HUES64 (cell line): Measurements from ENCODE around the gene DTHD1.

ENCODE experiments used
- H3K27ac ChIP-seq: 2 replicates; pipeline ENCODE4 v1.7.0; 2013; ENCODE audit warnings: low read depth, low read length, inconsistent platforms
- H3K27me3 ChIP-seq: 2 replicates; pipeline ENCODE4 v1.6.1; 2013; ENCODE audit warnings: mild to moderate bottlenecking, low read length; ENCODE audit not compliant: insufficient read depth
- H3K36me3 ChIP-seq: 2 replicates; pipeline ENCODE4 v1.6.1; 2013; ENCODE audit warnings: mild to moderate bottlenecking, low read length; ENCODE audit not compliant: insufficient read depth
- H3K4me1 ChIP-seq: 2 replicates; pipeline ENCODE4 v1.6.1; 2013; ENCODE audit warnings: mild to moderate bottlenecking, low read length, moderate library complexity; ENCODE audit not compliant: insufficient read depth
- H3K4me3 ChIP-seq: 2 replicates; pipeline ENCODE4 v1.5.1; 2013; ENCODE audit warnings: mild to moderate bottlenecking, low read length, moderate library complexity
- H3K9ac ChIP-seq: 2 replicates; pipeline ENCODE4 v1.6.1; 2013; ENCODE audit warnings: mild to moderate bottlenecking, low read depth, low read length
- H3K9me3 ChIP-seq: 2 replicates; pipeline ENCODE4 v1.6.1; 2013; ENCODE audit warnings: low read depth, low read length; ENCODE audit not compliant: insufficient read depth
- WGBS: fragments of 150-250, 120-280 bp; methylation state at CpG from one replicate; pipeline ENCODE4 v1.1.7; 2013; ENCODE audit warnings: missing lambda C conversion rate; 5-methylcytosine and 5-hydroxymethylcytosine counted together

DTHD1 gene

GRCh38 chr4:36249610-36250009 is 31.8 kb upstream of the DTHD1 start:
- Histone ChIP-seq H3K27me3 (peaks cover 11% of the 10 kb centered on the region), H3K9ac (no peak overlapping the region)

DNA sequence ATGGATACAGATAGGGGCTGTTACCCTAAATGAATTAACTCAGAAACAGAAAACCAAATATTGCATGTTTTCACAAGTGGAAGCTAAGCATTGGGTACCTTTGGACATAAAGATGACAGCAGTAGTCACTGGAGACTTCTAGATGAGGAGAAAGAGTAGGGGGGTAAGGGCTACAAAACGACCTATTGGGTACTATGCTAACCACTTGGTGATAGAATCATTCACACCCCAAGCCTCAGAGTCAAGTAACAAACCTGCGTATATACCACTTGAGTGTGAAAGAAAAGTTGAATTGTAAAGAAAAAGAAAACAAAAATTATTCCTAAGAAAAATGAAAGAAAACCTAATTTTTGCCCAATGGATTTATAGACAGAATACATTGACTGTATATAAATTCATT is 29.4 kb upstream of the DTHD1 start:
- H3K9ac ChIP-seq, result no peak overlapping the region
- no peaks in the 10 kb centered on the region for H3K9me3 ChIP-seq
- H3K4me3 ChIP-seq, result no peak overlapping the region
- WGBS, result 80% methylated on average over 1 of the region's 2 CpGs
- H3K27ac ChIP-seq, result no peak overlapping the region
- no peaks in the 10 kb centered on the region for H3K27me3 ChIP-seq
- no peaks in the 10 kb centered on the region for H3K4me1 ChIP-seq
- no peaks in the 10 kb centered on the region for H3K36me3 ChIP-seq

More at GRCh38 chr4:36249610-36250009, 31.8 kb upstream of the DTHD1 start:
- no peaks in the 10 kb centered on the region for H3K4me1 ChIP-seq
- no peaks in the 10 kb centered on the region for H3K36me3 ChIP-seq
- H3K9me3 ChIP-seq, result no peaks in the 10 kb centered on the region
- H3K27ac ChIP-seq, result no peak overlapping the region
- WGBS, result 77% methylated on average over 1 of the region's 1 CpG
- H3K4me3 ChIP-seq, result no peak overlapping the region

- Histone ChIP-seq H3K27ac (no peak overlapping the region), H3K27me3 (no peaks in the 10 kb centered on the region), H3K4me1 (no peaks in the 10 kb centered on the region), H3K9me3 (no peaks in the 10 kb centered on the region), H3K4me3 (no peak overlapping the region), H3K36me3 (no peaks in the 10 kb centered on the region), H3K9ac (no peak overlapping the region)
- 93% methylated on average over 2 of the region's 2 CpGs for WGBS
Observed at GRCh38 chr4:36254371-36254770, 27.0 kb upstream of the DTHD1 start.

DNA sequence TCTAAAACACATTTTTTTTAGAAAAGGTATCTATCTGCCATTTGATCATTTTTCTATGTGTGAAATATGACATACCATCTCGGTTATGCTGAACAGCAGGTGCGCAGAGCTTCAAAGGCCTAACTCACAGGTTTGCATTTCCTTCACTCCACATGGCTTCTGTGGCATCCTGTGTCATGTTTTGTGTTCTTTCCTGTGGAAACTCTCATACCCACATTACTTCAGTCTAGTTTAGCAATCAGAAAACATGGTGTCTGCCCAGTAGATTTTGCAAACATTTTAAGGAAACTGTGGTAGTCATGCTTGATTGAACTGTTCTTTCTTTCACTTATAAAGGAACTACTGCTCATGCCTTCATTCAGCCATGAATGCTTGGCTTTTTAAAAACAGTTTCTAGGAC is 25.8 kb upstream of the DTHD1 start:
- WGBS, result 100% methylated on average over 2 of the region's 2 CpGs
- Histone ChIP-seq H3K9ac (no peak overlapping the region), H3K27me3 (no peaks in the 10 kb centered on the region), H3K4me3 (no peak overlapping the region), H3K27ac (no peak overlapping the region), H3K9me3 (no peaks in the 10 kb centered on the region), H3K4me1 (no peaks in the 10 kb centered on the region), H3K36me3 (no peaks in the 10 kb centered on the region)

DNA sequence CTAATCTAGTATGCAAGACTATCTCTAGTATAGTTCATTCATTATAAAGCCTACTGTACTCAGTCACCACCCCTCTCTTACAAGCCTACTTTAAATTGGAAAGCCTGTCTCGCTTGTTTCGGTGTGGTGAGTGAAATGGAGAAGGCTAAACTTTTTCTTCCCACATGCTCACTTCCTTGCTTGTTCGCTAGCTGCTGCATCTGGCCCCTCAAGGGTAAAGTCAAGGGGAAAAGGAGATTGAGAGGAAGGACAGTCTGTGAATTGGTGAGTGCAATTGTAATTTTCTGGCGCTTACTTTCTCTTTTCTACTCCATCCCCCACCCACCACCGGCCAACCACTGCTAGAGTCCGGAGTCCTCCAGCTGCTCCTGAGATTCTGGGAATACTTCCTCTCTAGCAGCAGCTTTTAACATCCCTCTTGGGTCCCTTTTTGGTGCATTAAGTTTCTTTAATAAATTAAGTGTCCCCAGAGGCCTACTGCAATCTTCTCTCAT is 25.0 kb upstream of the DTHD1 start:
- H3K36me3 ChIP-seq, result no peaks in the 10 kb centered on the region
- 68% methylated on average over 4 of the region's 6 CpGs for whole genome bisulfite sequencing
- no peak overlapping the region for H3K4me3 ChIP-seq
- no peaks in the 10 kb centered on the region for H3K9me3 ChIP-seq
- H3K9ac ChIP-seq, result no peak overlapping the region
- no peaks in the 10 kb centered on the region for H3K27me3 ChIP-seq
- no peaks in the 10 kb centered on the region for H3K4me1 ChIP-seq
- no peak overlapping the region for H3K27ac ChIP-seq

DNA sequence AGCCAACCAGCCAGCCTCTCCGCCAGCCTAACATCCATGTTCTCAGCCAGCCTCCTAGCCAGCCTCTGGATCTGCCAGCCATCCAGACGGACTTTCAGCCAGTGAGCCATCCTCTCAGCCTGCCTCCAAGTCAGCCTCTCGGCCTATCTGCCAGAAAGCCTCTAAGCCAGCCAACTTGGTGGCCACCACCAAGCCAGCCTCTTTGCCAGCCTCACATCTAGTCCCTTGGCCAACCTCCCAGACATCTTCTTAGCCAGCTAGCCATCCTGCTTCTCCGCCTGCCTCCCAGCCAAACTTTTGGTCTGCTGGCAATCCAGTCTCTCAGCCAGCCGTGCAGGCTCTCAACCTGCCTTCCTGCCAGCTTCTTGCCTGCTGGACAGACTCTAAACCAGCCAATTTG is 20.7 kb upstream of the DTHD1 start:
- WGBS, result 91% methylated on average over 5 of the region's 5 CpGs
- Histone ChIP-seq H3K9me3 (no peaks in the 10 kb centered on the region), H3K36me3 (no peaks in the 10 kb centered on the region), H3K4me3 (no peak overlapping the region), H3K9ac (no peak overlapping the region), H3K27ac (no peak overlapping the region), H3K27me3 (no peaks in the 10 kb centered on the region), H3K4me1 (peaks cover 15% of the 10 kb centered on the region)

DNA sequence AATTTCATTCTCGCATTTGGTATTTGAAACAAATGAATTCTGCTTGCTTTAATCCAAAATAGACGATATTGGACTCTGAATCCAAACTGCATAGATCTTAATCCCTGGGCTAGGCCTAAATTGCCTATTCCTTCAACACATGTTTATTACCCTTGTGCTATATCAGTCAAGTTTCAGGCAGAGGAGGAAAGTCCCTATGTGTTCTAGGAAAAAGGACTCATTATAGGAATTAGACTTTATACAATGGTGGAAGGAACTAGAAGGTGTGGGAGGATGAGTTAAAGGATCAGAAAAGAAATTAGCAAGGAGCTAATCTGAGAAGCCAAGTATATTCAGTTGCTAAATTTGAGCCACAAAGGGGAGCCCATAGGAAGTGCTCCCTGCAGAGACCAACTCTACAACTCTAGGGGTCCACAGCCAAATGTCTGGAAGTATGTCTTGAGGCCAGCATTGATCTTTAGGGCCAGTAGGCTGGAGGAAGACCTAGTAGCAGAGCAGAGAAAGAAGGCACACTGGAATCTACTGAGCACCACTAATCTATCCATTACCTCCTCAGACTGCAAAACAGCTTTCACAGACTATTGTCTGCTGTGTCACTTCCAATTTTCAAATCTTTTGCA is 17.1 kb upstream of the DTHD1 start:
- no peaks in the 10 kb centered on the region for H3K9me3 ChIP-seq
- no peak overlapping the region for H3K9ac ChIP-seq
- 96% methylated on average over 2 of the region's 2 CpGs for WGBS
- peaks cover 15% of the 10 kb centered on the region for H3K4me1 ChIP-seq
- no peaks in the 10 kb centered on the region for H3K36me3 ChIP-seq
- no peak overlapping the region for H3K27ac ChIP-seq
- H3K27me3 ChIP-seq, result no peaks in the 10 kb centered on the region
- H3K4me3 ChIP-seq, result no peak overlapping the region

- Histone ChIP-seq H3K4me3 (no peak overlapping the region), H3K36me3 (no peaks in the 10 kb centered on the region), H3K9me3 (no peaks in the 10 kb centered on the region), H3K9ac (no peak overlapping the region), H3K27me3 (no peaks in the 10 kb centered on the region), H3K4me1 (peaks cover 15% of the 10 kb centered on the region), H3K27ac (no peak overlapping the region)
- WGBS, result 87% methylated on average over 2 of the region's 2 CpGs
Observed at GRCh38 chr4:36267486-36268268, 13.7 kb upstream of the DTHD1 start.

DNA sequence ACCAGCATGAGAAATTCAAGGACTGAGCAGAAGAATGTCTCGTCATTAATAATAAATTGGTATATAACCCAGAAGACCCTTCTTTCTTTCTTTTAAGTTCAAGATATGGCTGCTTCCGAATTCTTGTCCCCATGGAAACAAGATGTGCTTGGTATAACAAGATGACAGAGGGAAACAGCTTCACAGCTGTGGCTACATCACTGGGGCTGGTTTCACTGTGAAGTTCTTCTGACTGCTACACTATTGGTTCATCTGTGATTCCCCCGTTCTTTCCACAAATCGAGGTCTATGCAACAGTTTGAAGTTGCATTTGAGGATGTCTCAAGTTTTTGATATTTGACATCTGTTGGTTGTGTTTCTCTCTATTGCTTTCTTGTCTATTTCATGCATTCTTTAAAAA is 12.3 kb upstream of the DTHD1 start:
- Histone ChIP-seq H3K9me3 (no peaks in the 10 kb centered on the region), H3K27me3 (no peaks in the 10 kb centered on the region), H3K4me3 (no peak overlapping the region), H3K27ac (no peak overlapping the region), H3K4me1 (peaks cover 12% of the 10 kb centered on the region), H3K9ac (no peak overlapping the region), H3K36me3 (no peaks in the 10 kb centered on the region)
- 94% methylated on average over 3 of the region's 4 CpGs for WGBS

DNA sequence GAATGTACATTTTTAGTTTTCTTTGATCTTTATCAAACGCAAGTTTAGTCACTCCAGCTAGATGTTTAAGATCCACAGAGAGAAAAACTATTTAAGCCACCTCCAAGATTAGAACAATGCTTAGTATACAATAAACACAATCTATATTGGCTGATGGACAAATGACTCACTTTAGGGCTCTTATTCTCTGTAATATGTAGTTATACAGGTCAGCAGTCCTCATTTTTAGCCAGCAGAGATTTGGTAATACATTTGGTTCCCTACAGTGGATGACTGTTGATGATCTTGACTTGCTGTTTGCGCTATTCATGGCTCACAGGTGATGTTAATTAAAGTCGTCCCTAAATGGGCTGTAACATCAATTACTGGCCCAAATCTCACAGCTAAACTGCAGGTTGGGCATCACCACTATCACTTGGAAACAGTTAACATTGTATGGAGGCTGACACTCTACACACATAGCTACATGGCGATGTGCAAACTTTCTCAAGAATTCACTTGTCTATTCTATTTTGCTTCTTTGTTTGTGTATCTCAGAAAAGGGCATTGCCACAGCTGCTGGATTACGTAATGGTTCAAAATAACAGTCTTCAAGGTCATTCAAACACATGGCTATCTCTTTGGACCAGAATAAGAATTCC is 11.8 kb upstream of the DTHD1 start:
- WGBS, result 95% methylated on average over 4 of the region's 5 CpGs
- Histone ChIP-seq H3K27me3 (no peaks in the 10 kb centered on the region), H3K9me3 (no peaks in the 10 kb centered on the region), H3K4me1 (peaks cover 7% of the 10 kb centered on the region; the same call in 1 of the 2 replicates), H3K4me3 (no peak overlapping the region), H3K27ac (no peak overlapping the region), H3K9ac (no peak overlapping the region), H3K36me3 (no peaks in the 10 kb centered on the region)

GRCh38 chr4:36273276-36273675 is 8.1 kb upstream of the DTHD1 start:
- H3K27me3 ChIP-seq, result no peaks in the 10 kb centered on the region
- H3K4me3 ChIP-seq, result no peak overlapping the region
- H3K9me3 ChIP-seq, result no peaks in the 10 kb centered on the region
- WGBS, result 93% methylated on average over 4 of the region's 4 CpGs
- no peak overlapping the region for H3K27ac ChIP-seq
- H3K4me1 ChIP-seq, result no peaks in the 10 kb centered on the region
- no peak overlapping the region for H3K9ac ChIP-seq
- H3K36me3 ChIP-seq, result no peaks in the 10 kb centered on the region
